NCI-H2171 (cell line): ENCODE measurements around the gene BACE2.
"Not testable (repeated sequence)": the region's sequence is repeated elsewhere in the genome, so short reads cannot be mapped to it uniquely, and the experiment has no call there.

ENCODE experiments used
- DNase-seq: peaks from one replicate; lab custom pipeline; 2025; lab: John Stamatoyannopoulos, UW

BACE2 gene

GRCh38 chr21:41240040-41240439 is 72.1 kb downstream of the BACE2 start:
- DNase-seq, result no peak

DNA sequence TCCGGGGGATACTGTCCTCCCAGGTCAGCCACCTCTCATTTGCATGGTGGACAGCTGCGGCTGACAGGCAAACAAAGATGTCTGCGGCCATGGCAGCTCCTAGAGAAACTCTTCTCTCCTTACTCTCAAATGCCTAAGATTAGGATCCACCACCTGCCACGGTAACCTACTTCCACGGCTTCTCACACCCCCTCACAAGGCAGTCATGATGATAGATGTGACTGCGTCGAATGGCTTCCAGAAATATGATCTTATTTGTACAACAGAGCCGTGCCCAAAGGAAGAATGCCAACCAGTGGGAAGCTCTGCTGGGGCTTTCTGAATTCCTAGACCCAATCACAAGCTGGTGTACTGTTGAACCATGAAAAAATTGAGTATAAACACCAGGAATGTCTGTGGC is 73.4 kb downstream of the BACE2 start:
- no peak for DNase-seq

GRCh38 chr21:41242238-41242829 is 74.4 kb downstream of the BACE2 start:
- no peak for DNase-seq

DNA sequence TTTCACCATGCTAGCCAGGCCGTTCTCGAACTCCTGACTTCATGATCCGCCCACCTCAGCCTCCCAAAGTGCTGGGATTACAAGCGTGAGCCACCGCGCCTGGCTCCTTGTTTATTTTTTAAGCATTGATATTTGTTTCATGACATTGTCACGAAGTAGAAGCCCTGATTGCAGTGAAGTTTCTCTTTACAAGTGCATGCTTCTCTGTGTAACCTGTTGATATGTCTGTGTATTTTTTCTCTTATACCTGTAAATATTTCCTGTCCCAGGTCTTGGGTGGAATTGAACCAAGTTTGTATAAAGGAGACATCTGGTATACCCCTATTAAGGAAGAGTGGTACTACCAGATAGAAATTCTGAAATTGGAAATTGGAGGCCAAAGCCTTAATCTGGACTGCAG is 75.1 kb downstream of the BACE2 start:
- no peak for DNase-seq

GRCh38 chr21:41244266-41244880 is 76.4 kb downstream of the BACE2 start:
- DNase-seq, result not testable (repeated sequence)

DNA sequence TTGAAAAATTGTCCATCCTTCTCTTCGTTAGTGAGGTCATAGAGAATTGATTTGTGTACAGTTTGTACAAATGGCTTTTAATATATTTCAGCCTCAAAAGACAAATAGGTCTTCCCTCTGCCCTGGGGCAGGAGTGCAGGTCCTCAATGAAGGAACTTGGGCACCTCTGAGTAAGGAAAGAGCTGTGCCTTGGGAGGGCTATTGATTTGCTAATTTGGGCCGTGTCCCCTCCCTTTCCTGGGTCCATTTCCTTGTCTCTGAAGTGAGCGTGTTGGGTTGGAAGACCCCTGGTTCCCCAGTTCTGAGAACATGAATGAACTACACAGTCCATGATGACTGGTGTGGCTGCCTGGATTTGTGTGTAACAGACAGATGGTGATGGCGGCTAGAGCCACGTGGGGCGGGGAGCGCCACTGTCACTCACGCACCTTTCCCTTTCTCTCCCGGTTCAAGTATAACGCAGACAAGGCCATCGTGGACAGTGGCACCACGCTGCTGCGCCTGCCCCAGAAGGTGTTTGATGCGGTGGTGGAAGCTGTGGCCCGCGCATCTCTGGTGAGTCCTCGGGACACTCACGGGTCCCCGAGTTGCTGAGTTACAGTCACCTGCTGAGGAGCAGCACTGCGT is 77.7 kb downstream of the BACE2 start:
- no peak for DNase-seq

- no peak for DNase-seq
Measured at GRCh38 chr21:41246808-41247207, 78.8 kb downstream of the BACE2 start.

GRCh38 chr21:41247561-41248545 is 79.9 kb downstream of the BACE2 start:
- DNase-seq, result no peak

DNA sequence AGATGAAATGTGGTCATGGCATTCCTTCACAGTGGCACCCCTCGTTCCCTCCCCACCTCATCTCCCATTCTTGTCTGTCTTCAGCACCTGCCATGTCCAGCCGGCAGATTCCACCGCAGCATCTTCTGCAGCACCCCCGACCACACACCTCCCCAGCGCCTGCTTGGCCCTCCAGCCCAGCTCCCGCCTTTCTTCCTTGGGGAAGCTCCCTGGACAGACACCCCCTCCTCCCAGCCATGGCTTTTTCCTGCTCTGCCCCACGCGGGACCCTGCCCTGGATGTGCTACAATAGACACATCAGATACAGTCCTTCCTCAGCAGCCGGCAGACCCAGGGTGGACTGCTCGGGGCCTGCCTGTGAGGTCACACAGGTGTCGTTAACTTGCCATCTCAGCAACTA is 81.5 kb downstream of the BACE2 start:
- no peak for DNase-seq

- no peak for DNase-seq
Measured at GRCh38 chr21:41250519-41250918, 82.6 kb downstream of the BACE2 start.

DNA sequence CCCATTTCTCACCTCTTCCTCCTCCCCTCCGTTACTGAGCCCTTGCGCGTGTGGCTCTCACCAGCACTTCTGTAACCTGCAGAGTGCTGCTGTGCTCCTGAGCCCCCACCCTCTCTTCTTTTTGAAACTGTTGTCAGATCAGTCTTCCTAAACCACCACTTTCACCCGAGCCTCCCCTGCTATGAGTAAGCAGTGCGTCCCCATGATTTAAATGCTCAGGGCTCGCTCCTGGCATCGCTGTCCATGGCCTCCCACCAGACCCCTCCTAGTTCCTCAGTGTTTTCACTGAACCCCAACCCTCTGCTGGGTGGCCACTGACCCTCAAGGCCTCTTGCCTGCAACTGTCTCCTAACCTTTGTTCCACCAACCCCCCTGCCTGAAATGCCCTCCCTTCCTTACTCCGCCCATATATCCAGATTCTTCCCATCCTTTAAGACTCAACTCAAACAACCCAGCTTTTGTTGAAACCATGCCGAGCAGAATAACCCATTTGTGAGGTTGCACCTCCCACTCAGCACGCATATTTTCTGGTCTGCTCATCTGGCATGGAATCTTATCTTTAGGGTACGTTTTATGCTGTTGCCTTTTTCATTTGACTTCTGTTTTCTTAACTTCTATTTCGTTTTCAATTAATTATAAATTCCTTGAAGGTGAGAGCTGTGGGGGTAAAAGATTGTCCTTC is 84.1 kb downstream of the BACE2 start:
- no peak for DNase-seq

DNA sequence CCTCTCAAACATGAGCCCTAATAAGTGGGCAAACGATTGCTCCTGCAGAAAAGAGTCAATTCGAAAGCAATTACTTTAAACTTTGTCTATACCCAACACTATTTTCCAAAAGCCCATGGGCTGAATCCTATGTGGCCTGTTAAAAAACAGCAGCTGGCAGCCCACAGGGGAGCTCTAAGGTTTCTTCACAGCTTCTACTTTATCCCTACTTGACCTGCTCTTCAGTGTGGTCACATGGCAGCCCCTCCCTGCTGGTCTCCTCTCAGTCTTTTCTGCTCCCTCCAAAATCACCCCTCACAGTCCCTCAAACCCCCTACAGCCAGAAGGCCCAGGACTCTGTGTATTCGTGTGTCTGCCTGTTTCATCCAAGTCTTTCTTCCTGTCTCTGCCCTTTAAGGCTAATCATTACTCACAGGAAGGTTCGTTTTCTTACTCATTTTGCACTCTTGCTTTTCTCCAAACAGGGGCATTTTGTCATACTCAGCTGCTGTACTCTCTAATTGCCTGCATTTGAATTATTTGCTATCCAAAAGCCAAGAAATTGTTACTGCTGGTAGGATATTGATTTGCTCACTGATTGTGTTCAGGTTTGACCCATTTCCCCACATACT is 86.2 kb downstream of the BACE2 start:
- DNase-seq, result no peak

DNA sequence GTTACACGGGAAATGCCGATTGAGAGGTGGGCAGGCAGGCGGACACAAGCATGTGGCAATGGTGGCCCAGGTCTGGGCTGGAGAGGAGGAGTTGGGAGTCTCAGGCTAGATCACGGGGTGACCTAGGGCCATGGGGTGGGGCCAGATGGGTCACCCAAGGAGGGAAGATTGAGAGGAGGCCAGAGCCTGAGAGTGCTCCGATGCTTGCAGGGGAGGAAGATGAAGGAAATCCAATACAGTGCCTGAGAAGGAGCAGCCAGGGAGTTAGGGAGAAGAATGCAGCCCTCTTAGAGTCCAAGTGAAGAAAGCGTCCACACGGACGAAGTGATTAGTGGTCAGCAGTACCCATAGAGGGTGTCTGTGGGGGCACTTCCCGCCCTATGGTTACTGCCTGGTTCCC is 87.2 kb downstream of the BACE2 start:
- no peak for DNase-seq

- DNase-seq, result not testable (repeated sequence)
Measured at GRCh38 chr21:41256231-41256630, 88.3 kb downstream of the BACE2 start.

DNA sequence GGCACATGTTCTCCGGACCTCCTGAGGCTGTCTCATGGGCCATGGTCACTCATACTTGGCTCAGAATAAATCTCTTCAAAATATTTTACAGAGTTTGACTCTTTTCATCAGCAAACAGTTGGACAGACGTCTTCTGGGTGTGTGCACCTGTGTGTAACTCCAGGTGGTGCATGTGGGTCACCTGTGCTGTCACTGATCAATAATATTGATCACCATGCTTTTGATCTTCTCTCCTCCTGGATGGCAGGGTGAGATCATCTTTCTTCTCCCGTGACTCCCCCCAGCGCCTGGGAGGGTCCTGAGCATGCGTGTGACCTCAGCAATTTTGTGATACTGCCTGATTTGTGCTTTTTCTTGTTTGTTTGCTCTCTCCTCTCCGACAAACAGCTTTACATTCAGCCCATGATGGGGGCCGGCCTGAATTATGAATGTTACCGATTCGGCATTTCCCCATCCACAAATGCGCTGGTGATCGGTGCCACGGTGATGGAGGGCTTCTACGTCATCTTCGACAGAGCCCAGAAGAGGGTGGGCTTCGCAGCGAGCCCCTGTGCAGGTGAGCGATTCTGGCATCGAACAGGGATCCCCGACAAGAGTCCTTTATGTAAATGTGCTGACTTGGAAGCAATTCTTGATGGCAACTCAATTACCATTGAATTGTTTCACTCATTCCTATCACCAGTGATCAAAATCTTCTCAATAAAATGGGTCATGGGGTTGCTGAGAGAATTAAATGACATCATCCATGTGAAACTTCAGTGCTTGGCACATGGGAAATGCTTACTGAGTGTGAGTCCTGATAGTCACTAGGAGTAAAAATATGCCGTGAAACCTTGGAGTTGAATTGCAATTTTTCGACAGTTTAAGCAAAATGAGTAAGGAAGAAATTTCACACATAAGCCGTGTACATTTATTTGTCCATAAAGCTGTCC is 89.1 kb downstream of the BACE2 start:
- DNase-seq, result no peak

DNA sequence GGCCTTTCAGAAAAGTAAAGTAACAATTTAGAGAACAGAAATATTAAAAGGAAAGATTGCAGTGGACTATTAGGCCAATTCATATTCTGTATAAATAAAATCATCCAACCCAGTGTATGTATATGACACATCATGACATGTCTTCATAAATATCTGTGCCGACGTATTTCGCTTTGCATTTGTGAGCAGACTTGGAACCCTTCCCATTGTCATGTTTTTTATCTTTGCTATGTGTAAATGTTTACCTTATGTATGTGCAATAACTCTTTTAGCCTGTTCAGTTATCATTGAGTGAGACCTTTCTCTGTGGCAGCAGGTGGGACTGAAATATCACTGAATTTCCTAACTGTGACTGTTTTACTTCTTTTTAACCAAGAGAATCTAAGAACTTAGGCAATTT is 90.7 kb downstream of the BACE2 start:
- no peak for DNase-seq

GRCh38 chr21:41260428-41260827 is 92.5 kb downstream of the BACE2 start:
- no peak for DNase-seq

DNA sequence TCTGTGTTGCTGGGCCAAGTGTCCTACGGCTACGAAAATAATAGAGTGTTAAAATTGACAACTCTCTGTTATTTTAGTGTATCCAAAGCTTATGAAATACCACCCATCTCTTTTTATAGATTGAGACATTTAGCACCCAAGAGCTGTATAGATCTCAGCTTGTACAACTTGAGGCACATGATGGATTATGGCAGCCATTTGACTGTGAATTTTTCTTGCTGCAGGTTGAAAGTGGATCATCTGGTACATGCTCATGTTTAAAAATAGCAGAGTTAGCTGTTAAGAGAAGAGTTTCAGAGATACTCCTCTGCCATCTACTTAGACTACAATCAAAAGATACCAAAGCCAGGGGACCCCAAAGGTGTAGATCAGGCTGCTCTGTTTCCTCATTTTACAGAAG is 99.4 kb downstream of the BACE2 start:
- no peak for DNase-seq

DNA sequence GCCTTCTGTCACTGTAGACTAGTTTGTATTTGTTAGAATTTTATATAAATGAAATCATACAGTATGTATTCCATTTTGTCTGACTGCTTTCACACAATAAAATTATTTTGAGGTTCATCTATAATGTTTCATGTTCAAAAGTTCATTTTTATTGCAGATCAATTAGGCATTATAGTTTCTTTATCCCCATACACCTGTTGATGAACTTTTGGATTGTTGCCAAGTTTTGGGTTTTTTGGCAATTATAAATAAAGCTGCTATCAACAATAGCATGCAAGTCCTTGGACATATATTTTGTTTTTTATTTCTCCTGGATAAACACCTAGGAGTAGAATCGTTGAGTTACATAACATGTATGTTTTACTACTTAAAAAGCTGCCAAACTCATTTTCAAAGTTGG is 101.6 kb downstream of the BACE2 start:
- no peak for DNase-seq

DNA sequence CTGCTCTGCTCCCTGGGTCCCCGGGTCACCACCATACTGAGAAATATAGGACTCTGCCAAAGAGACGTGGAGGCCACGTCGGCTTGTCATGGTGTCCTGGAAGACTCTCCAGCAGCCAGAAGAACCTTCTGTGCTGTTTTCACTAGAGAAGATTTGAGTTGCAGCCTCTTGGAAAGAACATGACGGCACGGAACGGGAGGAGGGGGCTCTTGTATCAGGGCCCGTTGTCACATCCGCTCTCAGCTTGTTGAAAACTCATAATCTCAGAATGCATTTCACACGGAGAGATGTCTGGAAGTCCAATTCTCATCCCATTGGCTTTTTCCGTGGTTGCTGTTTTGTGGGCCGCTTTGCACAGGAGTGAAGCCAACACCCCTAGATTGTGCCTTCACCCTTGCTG is 109.2 kb downstream of the BACE2 start:
- DNase-seq, result no peak
